DOHH2 (cell line): ENCODE measurements around the gene MAP7D2.

ENCODE experiments used
- H3F3A ChIP-seq: fragments of 200-600 bp; sonication (generic), shearing (Covaris generic); 2 replicates; pipeline ENCODE4 v1.6.0; 2016; ENCODE audit warnings: antibody characterized with exemption, mild to moderate bottlenecking; ENCODE audit not compliant: control insufficient read depth, insufficient read depth
- H3K27ac ChIP-seq: fragments of 200-600 bp; sonication (generic); 2 replicates; pipeline ENCODE4 v1.5.1; 2014; ENCODE audit warnings: low read depth, mild to moderate bottlenecking, low read length, moderate library complexity
- H3K27me3 ChIP-seq: fragments of 200-600 bp; sonication (generic); 2 replicates; pipeline ENCODE4 v1.6.1; 2014; ENCODE audit warnings: mild to moderate bottlenecking, low read length, mixed read lengths; ENCODE audit not compliant: control insufficient read depth
- H3K36me3 ChIP-seq: fragments of 200-600 bp; sonication (generic); 2 replicates; pipeline ENCODE4 v1.6.1; 2014; ENCODE audit warnings: mild to moderate bottlenecking, low read length, moderate library complexity, mixed read lengths; ENCODE audit not compliant: control insufficient read depth
- H3K4me1 ChIP-seq: fragments of 200-600 bp; sonication (generic); 2 replicates; pipeline ENCODE4 v1.6.1; 2014; ENCODE audit warnings: mild to moderate bottlenecking, low read length, mixed read lengths; ENCODE audit not compliant: control insufficient read depth
- H3K4me2 ChIP-seq: fragments of 200-600 bp; sonication (generic); 2 replicates; pipeline ENCODE4 v1.6.0; 2014; ENCODE audit warnings: mild to moderate bottlenecking, low read length, moderate library complexity
- H3K4me3 ChIP-seq: fragments of 200-600 bp; sonication (generic); 2 replicates; pipeline ENCODE4 v1.5.1; 2014; ENCODE audit warnings: mild to moderate bottlenecking, low read length, mixed read lengths
- H3K79me2 ChIP-seq: fragments of 200-600 bp; sonication (generic); 2 replicates; pipeline ENCODE4 v1.6.1; 2014; ENCODE audit warnings: mild to moderate bottlenecking, low read length, mixed read lengths; ENCODE audit not compliant: control insufficient read depth
- H3K9me2 ChIP-seq: fragments of 200-600 bp; sonication (generic); replicated peaks from 2 replicates; pipeline ENCODE4 v1.6.1; 2014; ENCODE audit warnings: mild to moderate bottlenecking, low read length, mixed read lengths; ENCODE audit not compliant: control insufficient read depth
- H3K9me3 ChIP-seq: fragments of 200-600 bp; sonication (generic); 2 replicates; pipeline ENCODE4 v1.6.1; 2014; ENCODE audit warnings: antibody characterized with exemption, low read length, mixed read lengths; ENCODE audit not compliant: control insufficient read depth, insufficient read depth
- H4K20me1 ChIP-seq: fragments of 200-600 bp; sonication (generic); 2 replicates; pipeline ENCODE4 v1.6.0; 2014; ENCODE audit warnings: low read depth, mild to moderate bottlenecking, antibody characterized with exemption, low read length, moderate library complexity; ENCODE audit not compliant: control insufficient read depth, insufficient read depth
- CTCF ChIP-seq: fragments of 200-600 bp; sonication (generic); IDR thresholded peaks from one replicate; pipeline ENCODE4 v1.5.1; 2014; ENCODE audit warnings: antibody characterized with exemption, mild to moderate bottlenecking, low read depth, low read length; ENCODE audit not compliant: poor library complexity, severe bottlenecking
- EZH2phosphoT487 ChIP-seq: fragments of 200-600 bp; sonication (generic); IDR thresholded peaks from 2 replicates; pipeline ENCODE4 v1.6.1; 2017; ENCODE audit warnings: borderline replicate concordance, mild to moderate bottlenecking, antibody characterized with exemption, low read length, moderate library complexity, mixed read lengths

MAP7D2 gene

GRCh38 chrX:20063716-20064351 lies 52.9 kb downstream of the MAP7D2 start:
- Histone ChIP-seq H3K27ac (no peak overlapping the region), H3K9me3 (no peaks in the 10 kb centered on the region), H3K79me2 (no peaks in the 10 kb centered on the region), H3K27me3 (no peaks in the 10 kb centered on the region), H3K4me1 (peaks cover 5% of the 10 kb centered on the region), H3F3A (no peaks in the 10 kb centered on the region), H4K20me1 (no peaks in the 10 kb centered on the region), H3K36me3 (no peaks in the 10 kb centered on the region), H3K4me3 (no peak overlapping the region), H3K9me2 (no peaks in the 10 kb centered on the region), H3K4me2 (no peak overlapping the region)
- TF ChIP-seq EZH2phosphoT487 (no peak), CTCF (peak; percentile 35)

DNA sequence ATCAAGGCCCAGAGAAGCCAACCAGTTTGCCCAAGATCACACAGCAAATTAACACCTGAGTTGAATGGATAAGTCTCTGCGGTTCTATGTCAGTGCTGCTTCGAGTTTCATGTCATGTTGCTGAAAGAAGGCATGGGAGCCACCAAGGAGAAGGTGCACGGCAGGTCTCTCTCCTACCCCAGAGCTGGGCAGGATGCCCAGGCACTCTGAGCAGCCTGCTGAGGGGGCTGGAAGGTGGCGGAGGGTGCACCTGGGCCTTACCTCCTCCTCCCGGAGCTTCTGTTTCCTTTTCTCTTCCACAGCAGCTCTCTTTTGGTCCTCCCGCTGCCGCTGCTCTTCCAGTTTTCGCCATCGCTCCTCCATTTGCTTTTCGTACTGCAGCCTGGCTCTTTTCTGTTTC lies 53.6 kb downstream of the MAP7D2 start:
- Histone ChIP-seq H3K9me3 (no peaks in the 10 kb centered on the region), H3F3A (no peaks in the 10 kb centered on the region), H3K4me2 (no peak overlapping the region), H3K27me3 (no peaks in the 10 kb centered on the region), H3K4me3 (no peak overlapping the region), H3K9me2 (no peaks in the 10 kb centered on the region), H3K79me2 (no peaks in the 10 kb centered on the region), H4K20me1 (no peaks in the 10 kb centered on the region), H3K4me1 (peaks cover 5% of the 10 kb centered on the region), H3K27ac (no peak overlapping the region), H3K36me3 (no peaks in the 10 kb centered on the region)
- no peak for TF ChIP-seq EZH2phosphoT487
- TF ChIP-seq CTCF: no peak

GRCh38 chrX:20061855-20062254 lies 54.9 kb downstream of the MAP7D2 start:
- peaks cover 5% of the 10 kb centered on the region for H3K4me1 ChIP-seq
- H3K9me2 ChIP-seq: no peaks in the 10 kb centered on the region
- no peaks in the 10 kb centered on the region for H4K20me1 ChIP-seq
- H3F3A ChIP-seq: no peaks in the 10 kb centered on the region
- no peaks in the 10 kb centered on the region for H3K27me3 ChIP-seq
- TF ChIP-seq EZH2phosphoT487: no peak
- no peak for TF ChIP-seq CTCF
- no peak overlapping the region for H3K27ac ChIP-seq
- H3K9me3 ChIP-seq: no peaks in the 10 kb centered on the region
- no peaks in the 10 kb centered on the region for H3K36me3 ChIP-seq
- H3K4me3 ChIP-seq: no peak overlapping the region
- H3K79me2 ChIP-seq: no peaks in the 10 kb centered on the region
- no peak overlapping the region for H3K4me2 ChIP-seq
